Measurements from ENCODE around the gene HDLBP. TPM values are rescaled to one million over a fixed set of nuclear protein-coding genes. Genes with fewer than 3 reads are reported as not detected.

Gene HDLBP
- total RNA-seq, 1 donor from 2014 or later = 326 TPM

DNA sequence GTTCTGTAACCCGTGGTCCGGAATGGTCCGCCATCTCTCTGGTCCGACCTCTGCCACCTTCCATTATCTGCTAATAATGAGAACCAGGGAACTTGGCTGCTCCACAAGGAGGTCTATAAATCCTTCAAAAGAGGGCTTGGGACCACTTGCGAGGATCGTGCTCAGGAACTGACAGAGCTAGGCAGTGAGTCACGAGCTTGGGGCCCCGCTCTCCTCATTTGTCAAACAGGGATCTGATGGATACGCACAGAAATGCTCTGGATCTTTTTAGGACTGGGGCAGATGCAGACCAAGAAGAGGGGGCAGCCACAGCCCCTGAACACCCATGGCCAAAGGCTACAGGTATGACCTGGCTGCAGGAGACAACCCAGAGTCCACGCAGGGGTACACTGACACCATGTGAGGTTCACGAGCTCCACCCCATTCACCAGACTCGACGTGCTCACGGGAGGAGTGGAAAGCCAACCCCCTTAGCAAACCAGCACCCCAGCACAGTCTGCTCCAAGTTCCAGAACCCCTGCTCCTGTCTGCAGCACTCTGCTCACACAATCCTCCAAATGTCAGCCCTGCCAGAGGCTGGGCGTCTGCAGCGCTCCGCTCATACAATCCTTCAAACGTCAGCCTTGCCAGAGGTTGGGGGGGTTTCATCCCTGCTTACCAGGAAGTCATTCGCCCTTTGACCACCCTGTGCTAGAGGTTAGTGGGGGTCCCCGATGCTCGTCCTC, 81.2 kb downstream of the HDLBP start:
- no peak overlapping the region for H3K4me3 ChIP-seq (ENCODE audit: low read depth, low read length)
- no peak for DNase-seq (ENCODE audit: low read depth)
- TF ChIP-seq, protein P1, sequence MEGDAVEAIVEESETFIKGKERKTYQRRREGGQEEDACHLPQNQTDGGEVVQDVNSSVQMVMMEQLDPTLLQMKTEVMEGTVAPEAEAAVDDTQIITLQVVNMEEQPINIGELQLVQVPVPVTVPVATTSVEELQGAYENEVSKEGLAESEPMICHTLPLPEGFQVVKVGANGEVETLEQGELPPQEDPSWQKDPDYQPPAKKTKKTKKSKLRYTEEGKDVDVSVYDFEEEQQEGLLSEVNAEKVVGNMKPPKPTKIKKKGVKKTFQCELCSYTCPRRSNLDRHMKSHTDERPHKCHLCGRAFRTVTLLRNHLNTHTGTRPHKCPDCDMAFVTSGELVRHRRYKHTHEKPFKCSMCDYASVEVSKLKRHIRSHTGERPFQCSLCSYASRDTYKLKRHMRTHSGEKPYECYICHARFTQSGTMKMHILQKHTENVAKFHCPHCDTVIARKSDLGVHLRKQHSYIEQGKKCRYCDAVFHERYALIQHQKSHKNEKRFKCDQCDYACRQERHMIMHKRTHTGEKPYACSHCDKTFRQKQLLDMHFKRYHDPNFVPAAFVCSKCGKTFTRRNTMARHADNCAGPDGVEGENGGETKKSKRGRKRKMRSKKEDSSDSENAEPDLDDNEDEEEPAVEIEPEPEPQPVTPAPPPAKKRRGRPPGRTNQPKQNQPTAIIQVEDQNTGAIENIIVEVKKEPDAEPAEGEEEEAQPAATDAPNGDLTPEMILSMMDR (conservative IDR thresholded peaks at IDR 0.05; ENCODE audit: low read depth, low read length) = no peak

DNA sequence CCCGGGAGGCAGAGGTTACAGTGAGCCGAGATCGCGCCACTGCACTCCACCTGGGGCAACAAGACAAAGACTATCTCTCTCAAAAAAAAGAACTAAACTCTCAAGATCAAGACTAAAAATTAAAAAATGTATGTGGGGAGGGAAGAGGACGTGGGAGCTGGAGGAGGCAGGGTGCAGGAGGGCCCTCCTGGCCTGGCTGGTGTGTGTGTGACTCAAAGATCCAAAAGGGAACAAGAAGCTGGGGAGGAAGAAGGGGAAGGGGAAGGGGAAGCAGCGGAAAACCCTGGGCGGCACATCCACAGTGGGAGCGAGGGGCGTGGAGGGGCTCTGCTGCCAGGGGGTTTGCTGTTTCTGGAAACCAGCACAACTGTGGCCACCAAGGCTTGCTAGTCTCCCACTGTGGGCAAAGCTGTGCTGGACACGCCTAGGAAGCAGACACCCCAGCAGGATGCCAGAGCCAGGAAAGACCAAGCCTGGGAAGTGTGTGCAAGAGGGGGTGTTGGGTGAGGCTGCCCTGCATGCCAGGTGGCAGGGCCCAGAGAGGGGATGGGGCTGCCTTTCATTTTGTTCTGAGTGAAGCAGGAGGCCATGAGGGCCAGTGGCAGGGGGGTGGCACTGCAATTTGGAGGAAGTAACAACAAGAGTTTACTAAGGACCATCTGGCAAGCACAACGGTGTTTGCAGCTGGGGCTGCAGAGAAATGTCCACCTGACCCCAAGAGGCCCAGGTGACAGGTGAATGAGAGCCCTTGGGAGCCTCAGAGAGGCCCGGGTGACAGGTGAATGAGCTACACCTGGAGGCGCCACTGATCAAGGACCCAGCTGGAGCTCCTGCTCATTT, 82.5 kb downstream of the HDLBP start:
- TF ChIP-seq, protein P1 (conservative IDR thresholded peaks at IDR 0.05; ENCODE audit: low read depth, low read length) = no peak
- no peak for DNase-seq (ENCODE audit: low read depth)
- H3K4me3 ChIP-seq (ENCODE audit: low read depth, low read length) = no peak overlapping the region

DNA sequence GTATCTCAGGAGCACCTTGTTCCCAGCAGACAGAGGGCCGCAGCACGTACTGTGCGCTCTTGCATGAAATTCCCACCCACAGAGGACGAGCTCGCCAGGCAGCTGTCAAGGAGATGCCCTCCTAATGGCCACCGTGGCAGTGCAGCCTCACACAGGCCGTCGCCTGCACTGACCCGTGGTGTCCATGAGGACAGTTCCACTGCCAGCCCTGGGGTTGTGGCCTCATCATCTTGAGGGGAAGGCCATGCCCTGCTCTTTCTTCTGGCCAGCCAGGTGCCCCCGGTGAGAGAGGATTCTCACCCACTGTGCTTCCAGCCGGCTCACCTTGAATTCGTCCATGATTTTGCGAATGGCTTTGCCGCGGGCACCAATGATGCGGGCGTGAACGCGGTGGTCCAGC, 85.0 kb downstream of the HDLBP start:
- H3K4me3 ChIP-seq (ENCODE audit: low read depth, low read length) = no peak overlapping the region
- no peak for DNase-seq (ENCODE audit: low read depth)
- TF ChIP-seq, protein P1 (conservative IDR thresholded peaks at IDR 0.05; ENCODE audit: low read depth, low read length) = no peak

DNA sequence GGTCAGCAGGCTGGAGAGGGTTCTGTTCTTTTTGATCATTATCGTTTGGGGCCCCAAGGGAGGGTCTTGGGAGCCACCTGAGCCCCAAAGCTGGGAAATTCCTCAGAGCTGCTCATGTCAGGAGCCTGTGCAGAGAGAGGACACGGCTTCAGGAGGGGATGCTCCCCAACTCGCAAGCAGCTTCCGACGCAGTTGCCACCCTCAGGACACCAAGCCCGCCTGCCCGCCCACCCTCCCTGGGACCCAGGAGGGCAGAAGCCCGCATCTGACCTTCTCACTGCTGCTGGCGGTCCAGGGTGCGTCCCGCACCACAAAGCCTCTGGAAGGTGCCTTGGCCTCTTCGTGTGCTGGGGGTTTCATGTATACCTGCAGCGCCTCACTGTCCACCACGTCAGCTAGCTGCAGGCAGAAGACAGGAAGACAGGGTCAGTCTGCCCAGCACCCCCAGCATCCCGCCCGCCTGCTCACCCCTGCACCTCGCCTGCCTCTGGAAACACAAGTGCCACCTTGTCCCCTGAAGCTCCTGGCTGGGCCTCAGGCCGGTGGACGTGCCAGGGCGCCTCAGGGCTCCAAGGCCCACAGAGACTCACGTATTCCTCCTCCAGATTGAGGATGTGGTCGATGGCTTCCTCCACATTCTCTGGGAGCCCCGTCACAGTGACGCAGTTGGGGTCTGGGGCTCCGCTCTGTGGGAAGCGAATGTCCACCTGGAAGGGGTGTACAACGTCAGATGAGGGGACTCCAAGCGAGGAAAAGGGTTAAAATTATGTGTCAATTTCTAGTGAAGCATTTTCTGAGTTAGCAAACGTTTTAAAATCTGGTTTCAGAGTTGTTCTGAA, 85.7 kb downstream of the HDLBP start:
- no peak overlapping the region for H3K4me3 ChIP-seq (ENCODE audit: low read depth, low read length)
- no peak for DNase-seq (ENCODE audit: low read depth)
- TF ChIP-seq, protein P1 (conservative IDR thresholded peaks at IDR 0.05; ENCODE audit: low read depth, low read length) = no peak

DNA sequence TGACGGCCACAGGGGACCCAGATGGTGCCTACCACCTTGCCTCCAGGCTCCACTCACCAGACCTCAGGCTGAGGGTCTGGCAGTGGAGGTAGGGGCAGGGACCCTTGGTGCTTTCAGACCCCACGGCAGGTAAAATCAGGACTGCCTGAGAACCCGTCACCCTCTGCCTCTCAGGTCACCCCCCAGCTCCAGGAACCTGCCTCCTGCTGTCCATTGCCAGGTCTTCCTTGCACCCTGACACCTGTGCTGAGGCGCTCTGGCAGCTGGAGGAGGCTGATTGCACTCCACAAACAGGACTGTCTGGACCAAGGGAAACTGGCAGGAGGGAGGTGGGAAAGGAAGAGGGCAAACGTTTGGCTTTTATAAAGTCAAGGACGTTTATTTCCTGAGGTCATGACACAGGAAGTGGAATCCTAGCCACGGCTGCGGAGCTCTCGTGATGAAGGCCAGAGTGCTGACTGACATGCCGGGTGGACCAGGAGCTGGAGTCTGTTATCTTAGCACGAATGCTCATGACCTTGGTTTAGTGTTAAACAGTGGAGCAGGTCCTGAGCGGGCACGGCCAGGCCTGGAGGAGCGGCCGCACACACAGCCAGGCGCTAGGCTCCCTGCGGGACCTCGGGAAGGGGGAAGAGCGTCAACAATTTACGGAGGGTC, 86.5 kb downstream of the HDLBP start:
- H3K4me3 ChIP-seq (ENCODE audit: low read depth, low read length) = no peak overlapping the region
- DNase-seq (ENCODE audit: low read depth) = no peak
- TF ChIP-seq, protein P1 (conservative IDR thresholded peaks at IDR 0.05; ENCODE audit: low read depth, low read length) = no peak

DNA sequence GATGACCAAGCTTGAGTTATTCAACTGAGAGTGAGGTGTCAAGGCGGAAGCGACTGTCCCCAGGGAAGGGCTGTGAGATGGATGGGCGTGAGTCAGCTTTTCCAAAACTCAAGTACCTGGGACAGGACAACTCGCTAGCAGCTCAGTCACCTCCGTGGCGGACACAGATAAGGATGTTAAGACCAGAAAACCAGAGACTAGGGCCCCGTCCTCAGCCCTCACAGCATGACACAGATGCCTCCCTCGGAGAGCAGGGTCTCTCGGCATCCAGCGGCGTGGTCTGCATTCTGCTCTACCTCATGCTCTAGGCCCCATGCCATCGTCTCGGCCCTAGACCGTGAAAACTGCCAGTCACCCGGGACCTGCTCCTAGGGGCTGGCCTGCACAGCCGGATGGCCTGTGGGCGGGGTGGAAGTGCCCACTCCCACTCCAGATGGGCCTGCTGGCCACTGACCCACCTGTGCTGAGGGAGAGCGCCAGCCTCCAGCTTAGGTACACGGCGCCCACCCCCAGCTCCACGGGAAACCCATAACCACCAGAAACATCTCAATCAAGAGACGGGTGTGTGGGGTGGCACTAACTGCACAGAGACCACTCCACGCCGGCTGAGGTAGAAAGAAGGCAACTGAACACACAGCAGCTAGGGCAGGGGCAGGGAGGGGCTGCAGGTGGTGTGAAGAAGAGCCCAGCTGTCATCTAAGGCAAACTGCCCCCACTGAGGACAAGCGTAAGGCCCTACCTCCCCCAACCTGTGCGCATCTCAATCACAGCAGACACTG, 87.2 kb downstream of the HDLBP start:
- DNase-seq (ENCODE audit: low read depth) = no peak
- H3K4me3 ChIP-seq (ENCODE audit: low read depth, low read length) = no peak overlapping the region
- TF ChIP-seq, protein P1 (conservative IDR thresholded peaks at IDR 0.05; ENCODE audit: low read depth, low read length) = no peak

Data from epithelial cell of proximal tubule (primary cell).